Measurements from ENCODE around the gene CHRNE. TPM values are rescaled to one million over a fixed set of nuclear protein-coding genes. Genes with fewer than 3 reads are reported as not detected.

Gene CHRNE
- total RNA-seq, 1 experiment from 2014 or later = 0.31 TPM

DNA sequence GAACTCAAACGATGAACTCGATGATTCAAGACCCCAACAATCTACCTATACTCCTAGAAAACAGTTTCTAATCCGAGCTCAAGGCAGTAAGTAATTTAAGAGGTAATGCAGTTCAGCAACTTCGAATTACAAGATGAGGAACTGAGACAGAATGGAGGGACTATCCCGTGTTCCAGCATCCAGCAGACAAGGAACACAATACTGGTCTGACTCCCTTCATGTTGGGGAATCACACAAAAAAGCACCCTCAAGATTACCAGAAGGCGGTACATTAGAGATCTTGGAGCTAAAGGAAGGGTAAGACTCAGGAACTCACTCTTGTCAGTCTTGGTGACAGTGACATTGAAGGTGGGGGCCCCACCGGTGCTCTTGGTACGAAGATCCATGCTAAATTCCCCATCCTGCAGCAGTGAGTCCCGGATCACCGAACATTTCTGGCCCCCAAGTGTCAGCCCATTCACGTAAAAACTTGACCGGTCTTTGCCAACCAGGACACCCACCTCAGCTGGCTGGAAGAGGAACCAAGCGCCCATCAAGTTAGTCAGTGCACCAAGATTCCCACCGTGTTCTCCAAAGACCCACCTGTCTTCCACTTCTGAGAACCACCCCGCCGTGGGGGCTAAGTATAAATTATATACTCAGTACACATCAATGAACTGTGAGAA lies 43.5 kb upstream of the CHRNE start:
- H3K27me3 ChIP-seq (ENCODE audit: insufficient read depth, low read length) = no peaks in the 10 kb centered on the region
- Mint-ChIP-seq H3K4me3 (peak overlapping the region; percentile 95 to 100), H3K27me3 (ENCODE audit: low read depth) (peaks cover 6% of the 10 kb centered on the region), H3K36me3 (ENCODE audit: insufficient read depth in 1 of 3, low read depth in 3 of 3) (peaks cover 32 to 60% (median 51%) of the 10 kb centered on the region in 3 experiments), H3K9me3 (peaks cover 0 to 2% of the 10 kb centered on the region in 2 experiments; a peak in 2 of 5 replicates), H3K4me1 (peaks cover 35 to 38% of the 10 kb centered on the region in 2 experiments), H3K27ac (peak overlapping the region; percentile 78 to 93 (median 92))
- peaks cover 4% of the 10 kb centered on the region; the same call in 1 of the 2 replicates for H3K4me1 ChIP-seq (ENCODE audit: insufficient read depth, low read length)
- H3K9ac ChIP-seq (ENCODE audit: extremely low read depth, insufficient read length, low read length) = peak overlapping the region; percentile 53
- H2BK12ac ChIP-seq (ENCODE audit: insufficient read length, low read depth, low read length) = no peak overlapping the region
- H2BK15ac ChIP-seq (ENCODE audit: low read depth, low read length) = no peak overlapping the region
- H2BK5ac ChIP-seq (ENCODE audit: insufficient read length, low read length) = no peak overlapping the region
- peak overlapping the region; percentile 17 for H3K27ac ChIP-seq (ENCODE audit: insufficient read length, low read depth, low read length)
- H3K79me2 ChIP-seq (ENCODE audit: insufficient read depth, low read length) = peaks cover 13% of the 10 kb centered on the region; the same call in 1 of the 2 replicates
- TF ChIP-seq, protein P1, sequence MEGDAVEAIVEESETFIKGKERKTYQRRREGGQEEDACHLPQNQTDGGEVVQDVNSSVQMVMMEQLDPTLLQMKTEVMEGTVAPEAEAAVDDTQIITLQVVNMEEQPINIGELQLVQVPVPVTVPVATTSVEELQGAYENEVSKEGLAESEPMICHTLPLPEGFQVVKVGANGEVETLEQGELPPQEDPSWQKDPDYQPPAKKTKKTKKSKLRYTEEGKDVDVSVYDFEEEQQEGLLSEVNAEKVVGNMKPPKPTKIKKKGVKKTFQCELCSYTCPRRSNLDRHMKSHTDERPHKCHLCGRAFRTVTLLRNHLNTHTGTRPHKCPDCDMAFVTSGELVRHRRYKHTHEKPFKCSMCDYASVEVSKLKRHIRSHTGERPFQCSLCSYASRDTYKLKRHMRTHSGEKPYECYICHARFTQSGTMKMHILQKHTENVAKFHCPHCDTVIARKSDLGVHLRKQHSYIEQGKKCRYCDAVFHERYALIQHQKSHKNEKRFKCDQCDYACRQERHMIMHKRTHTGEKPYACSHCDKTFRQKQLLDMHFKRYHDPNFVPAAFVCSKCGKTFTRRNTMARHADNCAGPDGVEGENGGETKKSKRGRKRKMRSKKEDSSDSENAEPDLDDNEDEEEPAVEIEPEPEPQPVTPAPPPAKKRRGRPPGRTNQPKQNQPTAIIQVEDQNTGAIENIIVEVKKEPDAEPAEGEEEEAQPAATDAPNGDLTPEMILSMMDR (conservative IDR thresholded peaks at IDR 0.05) = no peak
- H4K20me1 ChIP-seq (ENCODE audit: control insufficient read depth, insufficient read depth, insufficient read length) = no peaks in the 10 kb centered on the region
- peaks cover 23% of the 10 kb centered on the region for H3K23me2 ChIP-seq (ENCODE audit: insufficient read length, low read depth, low read length, poor library complexity, severe bottlenecking)
- H2AFZ ChIP-seq (ENCODE audit: low read length) = no peak overlapping the region
- no peak overlapping the region for H4K5ac ChIP-seq (ENCODE audit: insufficient read length, low read depth, low read length)
- no peak overlapping the region; the same call in 1 of the 2 replicates for H3K4ac ChIP-seq (ENCODE audit: low read depth, low read length)
- no peak overlapping the region for H2BK20ac ChIP-seq (ENCODE audit: low read depth, low read length, poor library complexity, severe bottlenecking)
- H4K8ac ChIP-seq (replicated peaks; ENCODE audit: insufficient read length, low read depth, low read length) = no peak overlapping the region
- peak overlapping the region; percentile 72 for H3K4me2 ChIP-seq (ENCODE audit: insufficient read depth, insufficient read length, low read length)
- no peak for DNase-seq
- no peak overlapping the region for H3K56ac ChIP-seq (ENCODE audit: insufficient read length, low read depth, low read length)
- H3K14ac ChIP-seq (ENCODE audit: insufficient read depth, low read length) = no peak overlapping the region
- H2BK120ac ChIP-seq (ENCODE audit: low read depth, low read length, poor library complexity, severe bottlenecking) = no peak overlapping the region
- no peak overlapping the region for H3K23ac ChIP-seq (ENCODE audit: insufficient read length, low read depth, low read length)
- no CpG with 5 or more reads among the region's 16 CpGs for WGBS (ENCODE audit: extremely low coverage, insufficient read length, low lambda C conversion rate)
- H2AK5ac ChIP-seq (ENCODE audit: insufficient read length, low read length) = no peak overlapping the region
- peaks cover 4% of the 10 kb centered on the region for H3K79me1 ChIP-seq (ENCODE audit: insufficient read depth, low read depth, low read length, poor library complexity, severe bottlenecking)
- no peaks in the 10 kb centered on the region for H3K9me3 ChIP-seq (ENCODE audit: control insufficient read depth, low read depth, low read length)
- H4K91ac ChIP-seq (ENCODE audit: insufficient read length, low read depth, low read length) = no peak overlapping the region
- H3K18ac ChIP-seq (ENCODE audit: insufficient read length, low read depth, low read length) = peak overlapping the region; percentile 30
- H3T11ph ChIP-seq (ENCODE audit: low read length) = no peak overlapping the region

Data from H9 (cell line).